Stomach smooth muscle (tissue), 2 donors: ENCODE data around the gene CACNG8.
"Not testable (repeated sequence)": the region's sequence is repeated elsewhere in the genome, so short reads cannot be mapped to it uniquely, and the experiment has no call there.

ENCODE experiments used
- H3K27ac ChIP-seq: one replicate; pipeline ENCODE4 v1.7.0; 2013; ENCODE audit warnings: mild to moderate bottlenecking, low read length, inconsistent platforms
- H3K27me3 ChIP-seq, 2 donors: one replicate each; pipeline ENCODE4 v1.7.0; 2013; ENCODE audit warnings: low read length in 2 of 2; ENCODE audit not compliant: insufficient read depth in 2 of 2, control insufficient read depth in 1 of 2
- H3K36me3 ChIP-seq, 2 donors: one replicate each; pipeline ENCODE4 v1.7.0; 2013; ENCODE audit warnings: low read length in 2 of 2; ENCODE audit not compliant: control insufficient read depth in 2 of 2, insufficient read depth in 2 of 2
- H3K4me1 ChIP-seq: one replicate; pipeline ENCODE4 v1.7.0; 2013; ENCODE audit warnings: low read length; ENCODE audit not compliant: control insufficient read depth, insufficient read depth
- H3K4me3 ChIP-seq, 2 donors: one replicate each; pipeline ENCODE4 v1.7.0; 2013; ENCODE audit warnings: low read length in 2 of 2
- H3K9ac ChIP-seq, 2 donors: one replicate each; pipeline ENCODE4 v1.7.0; 2013; ENCODE audit warnings: low read length in 2 of 2, mild to moderate bottlenecking in 1 of 2
- H3K9me3 ChIP-seq, 2 donors: one replicate each; pipeline ENCODE4 v1.7.0; 2013; ENCODE audit warnings: low read length in 2 of 2; ENCODE audit not compliant: control insufficient read depth in 2 of 2
- donor health status: healthy.
- donor health status: Pancreatic carcinoma.

Gene CACNG8

GRCh38 chr19:53947624-53948023 is 15.1 kb upstream of the CACNG8 start:
- H3K9ac ChIP-seq = no peak overlapping the region
- H3K27me3 ChIP-seq = peaks cover 12 to 21% of the 10 kb centered on the region in 2 donors
- no peak overlapping the region for H3K4me3 ChIP-seq
- no peaks in the 10 kb centered on the region for H3K9me3 ChIP-seq
- H3K27ac ChIP-seq = no peak overlapping the region
- no peaks in the 10 kb centered on the region for H3K36me3 ChIP-seq
- no peaks in the 10 kb centered on the region for H3K4me1 ChIP-seq

GRCh38 chr19:53948611-53949010 is 14.1 kb upstream of the CACNG8 start:
- not testable (repeated sequence) for H3K4me3 ChIP-seq, H3K36me3 ChIP-seq, H3K4me1 ChIP-seq, H3K9me3 ChIP-seq, H3K9ac ChIP-seq, H3K27ac ChIP-seq
- H3K27me3 ChIP-seq = peaks cover 8 to 15% of the 10 kb centered on the region in 2 donors

- Histone ChIP-seq H3K27me3 (peaks cover 8 to 12% of the 10 kb centered on the region in 2 donors), H3K9ac (no peak overlapping the region), H3K4me3 (no peak overlapping the region), H3K27ac (no peak overlapping the region), H3K36me3 (no peaks in the 10 kb centered on the region), H3K4me1 (no peaks in the 10 kb centered on the region), H3K9me3 (no peaks in the 10 kb centered on the region)
Measured at GRCh38 chr19:53951436-53951835, 11.3 kb upstream of the CACNG8 start.

- no peaks in the 10 kb centered on the region for H3K4me1 ChIP-seq
- H3K27me3 ChIP-seq = peaks cover 8 to 13% of the 10 kb centered on the region in 2 donors
- H3K9me3 ChIP-seq = no peaks in the 10 kb centered on the region
Measured at GRCh38 chr19:53951947-53952346, 10.8 kb upstream of the CACNG8 start.

GRCh38 chr19:53953383-53953782 is 9.4 kb upstream of the CACNG8 start:
- peaks cover 12 to 23% of the 10 kb centered on the region in 2 donors for H3K27me3 ChIP-seq
- no peaks in the 10 kb centered on the region for H3K36me3 ChIP-seq

More at GRCh38 chr19:53951947-53952346, 10.8 kb upstream of the CACNG8 start:
- no peaks in the 10 kb centered on the region for H3K36me3 ChIP-seq
- no peak overlapping the region for H3K9ac ChIP-seq
- no peak overlapping the region for H3K4me3 ChIP-seq
- H3K27ac ChIP-seq = no peak overlapping the region

GRCh38 chr19:53957448-53958167 is 5.1 kb upstream of the CACNG8 start:
- no peaks in the 10 kb centered on the region for H3K9me3 ChIP-seq
- H3K9ac ChIP-seq = no peak overlapping the region
- no peak overlapping the region for H3K4me3 ChIP-seq
- H3K27ac ChIP-seq = no peak overlapping the region
- peaks cover 2% of the 10 kb centered on the region for H3K4me1 ChIP-seq
- H3K27me3 ChIP-seq = peaks cover 22 to 50% of the 10 kb centered on the region in 2 donors
- H3K36me3 ChIP-seq = no peaks in the 10 kb centered on the region

More at GRCh38 chr19:53953383-53953782, 9.4 kb upstream of the CACNG8 start:
- Histone ChIP-seq H3K9me3 (no peaks in the 10 kb centered on the region), H3K27ac (no peak overlapping the region), H3K4me3 (no peak overlapping the region), H3K9ac (no peak overlapping the region), H3K4me1 (no peaks in the 10 kb centered on the region)

GRCh38 chr19:53958168-53958571 is 4.6 kb upstream of the CACNG8 start:
- H3K36me3 ChIP-seq = no peaks in the 10 kb centered on the region
- peaks cover 22 to 49% of the 10 kb centered on the region in 2 donors for H3K27me3 ChIP-seq
- no peaks in the 10 kb centered on the region for H3K9me3 ChIP-seq
- H3K4me1 ChIP-seq = peaks cover 2% of the 10 kb centered on the region
- no peak overlapping the region for H3K4me3 ChIP-seq
- no peak overlapping the region for H3K27ac ChIP-seq
- no peak overlapping the region for H3K9ac ChIP-seq

GRCh38 chr19:53958823-53959757 is 3.6 kb upstream of the CACNG8 start:
- no peaks in the 10 kb centered on the region for H3K9me3 ChIP-seq
- no peak overlapping the region for H3K4me3 ChIP-seq
- no peak overlapping the region for H3K9ac ChIP-seq
- H3K36me3 ChIP-seq = no peaks in the 10 kb centered on the region
- peaks cover 28 to 48% of the 10 kb centered on the region in 2 donors for H3K27me3 ChIP-seq
- H3K4me1 ChIP-seq = peaks cover 2% of the 10 kb centered on the region
- H3K27ac ChIP-seq = no peak overlapping the region

GRCh38 chr19:53960187-53960586 is 2.5 kb upstream of the CACNG8 start:
- H3K27me3 ChIP-seq = peaks cover 34 to 50% of the 10 kb centered on the region in 2 donors

GRCh38 chr19:53960886-53961285 is 1.9 kb upstream of the CACNG8 start:
- Histone ChIP-seq H3K27me3 (peaks cover 36 to 50% of the 10 kb centered on the region in 2 donors), H3K9ac (no peak overlapping the region), H3K4me1 (peaks cover 2% of the 10 kb centered on the region), H3K36me3 (no peaks in the 10 kb centered on the region), H3K9me3 (no peaks in the 10 kb centered on the region), H3K27ac (no peak overlapping the region), H3K4me3 (no peak overlapping the region)

More at GRCh38 chr19:53960187-53960586, 2.5 kb upstream of the CACNG8 start:
- Histone ChIP-seq H3K9me3 (no peaks in the 10 kb centered on the region), H3K36me3 (no peaks in the 10 kb centered on the region), H3K9ac (no peak overlapping the region), H3K4me1 (peaks cover 2% of the 10 kb centered on the region), H3K27ac (no peak overlapping the region), H3K4me3 (no peak overlapping the region)
